VCaP (cell line): ENCODE data around the gene DGKG.

Source experiments
- H3K27ac ChIP-seq: fragments of 450-650 bp; 2 replicates; pipeline ENCODE4 v1.5.1; 2017
- CTCF ChIP-seq: fragments of 450-650 bp; conservative IDR thresholded peaks from 2 replicates; pipeline ENCODE4 v1.5.1; 2017; ENCODE audit warnings: mild to moderate bottlenecking, moderate library complexity

DGKG gene

GRCh38 chr3:186149319-186149960 lies 212.6 kb downstream of the DGKG start:
- H3K27ac ChIP-seq = no peak overlapping the region
- TF ChIP-seq CTCF = no peak

GRCh38 chr3:186144257-186144656 lies 217.8 kb downstream of the DGKG start:
- H3K27ac ChIP-seq = no peak overlapping the region
- TF ChIP-seq CTCF = no peak

- TF ChIP-seq CTCF = no peak
- H3K27ac ChIP-seq = no peak overlapping the region
Observed at GRCh38 chr3:186143250-186143649, 218.8 kb downstream of the DGKG start.

- H3K27ac ChIP-seq = no peak overlapping the region
- TF ChIP-seq CTCF = no peak
Observed at GRCh38 chr3:186142393-186142932, 219.6 kb downstream of the DGKG start.

GRCh38 chr3:186141790-186142189 lies 220.2 kb downstream of the DGKG start:
- no peak overlapping the region for H3K27ac ChIP-seq
- TF ChIP-seq CTCF = no peak

GRCh38 chr3:186138272-186138981 lies 223.6 kb downstream of the DGKG start:
- no peak for TF ChIP-seq CTCF
- H3K27ac ChIP-seq = no peak overlapping the region

- H3K27ac ChIP-seq = no peak overlapping the region
- TF ChIP-seq CTCF = no peak
Observed at GRCh38 chr3:186137051-186137685, 224.9 kb downstream of the DGKG start.
